Mesodermal cell (in vitro differentiated cells): ENCODE results near the gene TRIM26.

Experiments used
- H3K27ac ChIP-seq: 2 replicates; pipeline ENCODE4 v1.7.0; 2013; ENCODE audit warnings: mild to moderate bottlenecking, low read depth, low read length, moderate library complexity; ENCODE audit not compliant: severe bottlenecking
- H3K36me3 ChIP-seq: 2 replicates; pipeline ENCODE4 v1.7.1; 2013; ENCODE audit warnings: mild to moderate bottlenecking, low read length, moderate library complexity; ENCODE audit not compliant: control insufficient read depth, insufficient read depth
- H3K4me1 ChIP-seq: one replicate; pipeline ENCODE4 v1.7.1; 2013; ENCODE audit warnings: mild to moderate bottlenecking, low read length; ENCODE audit not compliant: insufficient read depth, control insufficient read depth, poor library complexity, severe bottlenecking
- H3K4me3 ChIP-seq: 2 replicates; pipeline ENCODE4 v1.7.0; 2013; ENCODE audit warnings: low read length, control low read depth, mild to moderate bottlenecking; ENCODE audit not compliant: insufficient read depth, poor library complexity, severe bottlenecking; ENCODE audit errors: extremely low read depth
- H3K9me3 ChIP-seq: 2 replicates; pipeline ENCODE4 v1.7.1; 2013; ENCODE audit warnings: mild to moderate bottlenecking, low read length, moderate library complexity; ENCODE audit not compliant: control insufficient read depth
- WGBS, 2 experiments: methylation state at CpG; one replicate each; pipeline ENCODE4 v1.1.5; 2013; ENCODE audit warnings: missing lambda C conversion rate in 2 of 2; ENCODE audit not compliant: insufficient coverage in 2 of 2; 5-methylcytosine and 5-hydroxymethylcytosine counted together

TRIM26 gene

GRCh38 chr6:30207619-30208295, 5.4 kb downstream of the TRIM26 start:
- Histone ChIP-seq H3K9me3 (no peaks in the 10 kb centered on the region), H3K36me3 (peaks cover 4% of the 10 kb centered on the region), H3K4me3 (no peak overlapping the region), H3K4me1 (peaks cover 20% of the 10 kb centered on the region), H3K27ac (no peak overlapping the region)
- WGBS, 2 experiments = 41 to 53% methylated on average over 2 of the region's 4 CpGs

DNA sequence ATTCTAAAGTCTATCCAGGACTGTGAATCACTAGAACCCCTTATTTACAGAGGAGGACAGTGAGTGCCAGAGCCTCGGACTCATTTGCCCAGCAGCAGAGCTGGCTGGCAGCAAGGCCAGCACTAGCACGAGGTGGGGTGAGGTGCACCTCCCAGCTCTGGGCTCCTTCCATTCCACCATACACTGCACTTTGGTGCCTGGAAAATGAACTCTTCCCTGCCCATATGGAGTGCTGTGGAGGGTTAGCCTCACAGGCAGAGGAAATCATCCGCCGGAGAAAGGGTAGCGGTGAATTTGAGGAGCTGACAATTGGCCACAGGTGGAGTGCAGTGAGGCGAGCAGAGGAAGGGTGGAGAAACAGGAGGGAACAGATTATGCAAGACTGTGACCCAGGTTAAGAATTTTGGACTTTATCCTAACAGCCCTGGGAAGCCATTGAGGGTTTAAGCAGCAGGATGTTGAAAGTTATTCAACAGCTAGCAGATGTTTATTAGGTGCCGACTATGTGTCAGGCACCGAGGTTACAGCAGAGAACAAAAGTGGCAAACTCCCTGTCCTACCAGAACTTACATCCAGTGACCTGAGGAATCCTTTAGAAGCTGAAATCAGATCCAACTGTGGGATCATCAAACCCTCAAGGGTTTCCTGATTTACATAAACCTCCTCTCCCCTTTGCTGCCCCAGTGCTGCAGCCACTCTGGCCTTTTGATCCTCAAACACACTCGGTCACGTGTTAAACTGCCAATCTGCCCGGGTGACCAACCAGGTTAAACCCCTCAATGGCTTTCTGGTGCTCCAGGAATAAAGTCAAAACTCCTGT, 6.2 kb downstream of the TRIM26 start:
- WGBS, 2 experiments = 54 to 56% methylated on average over 9 of the region's 11 CpGs
- H3K4me3 ChIP-seq = no peak overlapping the region
- H3K4me1 ChIP-seq = peaks cover 20% of the 10 kb centered on the region
- peaks cover 4% of the 10 kb centered on the region for H3K36me3 ChIP-seq
- no peak overlapping the region for H3K27ac ChIP-seq
- no peaks in the 10 kb centered on the region for H3K9me3 ChIP-seq

DNA sequence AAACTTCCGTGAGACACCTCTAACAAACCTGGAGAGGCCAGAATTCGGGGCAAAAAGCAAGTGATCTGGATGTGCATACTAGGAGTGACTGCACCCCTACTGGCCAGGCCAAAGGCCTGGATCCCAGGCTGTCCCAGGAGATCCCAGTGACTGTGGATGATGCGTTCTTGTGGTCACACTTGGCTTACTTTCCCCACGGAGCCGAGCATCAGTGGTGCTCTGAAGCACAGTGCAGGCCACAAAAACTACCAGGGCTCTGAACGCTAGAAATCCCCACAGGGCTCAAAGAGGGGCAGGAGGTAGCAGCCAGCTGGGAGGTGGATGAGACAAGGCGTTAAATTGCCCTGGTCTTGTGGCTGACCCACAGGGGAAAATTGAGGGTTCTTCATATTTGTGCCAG, 7.1 kb downstream of the TRIM26 start:
- H3K36me3 ChIP-seq = peaks cover 4% of the 10 kb centered on the region
- no peaks in the 10 kb centered on the region for H3K9me3 ChIP-seq
- WGBS, 2 experiments = 81 to 83% methylated on average over 7 of the region's 7 CpGs
- no peak overlapping the region for H3K4me3 ChIP-seq
- H3K27ac ChIP-seq = no peak overlapping the region
- H3K4me1 ChIP-seq = peaks cover 14% of the 10 kb centered on the region

GRCh38 chr6:30204116-30204515, 9.1 kb downstream of the TRIM26 start:
- no peaks in the 10 kb centered on the region for H3K9me3 ChIP-seq
- peaks cover 21% of the 10 kb centered on the region for H3K36me3 ChIP-seq
- H3K4me3 ChIP-seq = no peak overlapping the region
- H3K27ac ChIP-seq = no peak overlapping the region
- 100% methylated on average over 1 of the region's 1 CpG for WGBS, 2 experiments
- peaks cover 8% of the 10 kb centered on the region for H3K4me1 ChIP-seq

GRCh38 chr6:30202366-30202765, 10.8 kb downstream of the TRIM26 start:
- 60% methylated on average over 1 of the region's 4 CpGs; no CpG with 5 or more reads in 1 of the 2 experiments for WGBS, 2 experiments
- Histone ChIP-seq H3K4me1 (peaks cover 1% of the 10 kb centered on the region), H3K27ac (no peak overlapping the region), H3K9me3 (no peaks in the 10 kb centered on the region), H3K36me3 (peaks cover 30% of the 10 kb centered on the region), H3K4me3 (no peak overlapping the region)

GRCh38 chr6:30200551-30201281, 12.5 kb downstream of the TRIM26 start:
- H3K4me3 ChIP-seq = no peak overlapping the region
- H3K36me3 ChIP-seq = peaks cover 44% of the 10 kb centered on the region
- H3K27ac ChIP-seq = no peak overlapping the region
- H3K4me1 ChIP-seq = no peaks in the 10 kb centered on the region
- H3K9me3 ChIP-seq = no peaks in the 10 kb centered on the region
- 88 to 90% methylated on average over 5 of the region's 6 CpGs for WGBS, 2 experiments

DNA sequence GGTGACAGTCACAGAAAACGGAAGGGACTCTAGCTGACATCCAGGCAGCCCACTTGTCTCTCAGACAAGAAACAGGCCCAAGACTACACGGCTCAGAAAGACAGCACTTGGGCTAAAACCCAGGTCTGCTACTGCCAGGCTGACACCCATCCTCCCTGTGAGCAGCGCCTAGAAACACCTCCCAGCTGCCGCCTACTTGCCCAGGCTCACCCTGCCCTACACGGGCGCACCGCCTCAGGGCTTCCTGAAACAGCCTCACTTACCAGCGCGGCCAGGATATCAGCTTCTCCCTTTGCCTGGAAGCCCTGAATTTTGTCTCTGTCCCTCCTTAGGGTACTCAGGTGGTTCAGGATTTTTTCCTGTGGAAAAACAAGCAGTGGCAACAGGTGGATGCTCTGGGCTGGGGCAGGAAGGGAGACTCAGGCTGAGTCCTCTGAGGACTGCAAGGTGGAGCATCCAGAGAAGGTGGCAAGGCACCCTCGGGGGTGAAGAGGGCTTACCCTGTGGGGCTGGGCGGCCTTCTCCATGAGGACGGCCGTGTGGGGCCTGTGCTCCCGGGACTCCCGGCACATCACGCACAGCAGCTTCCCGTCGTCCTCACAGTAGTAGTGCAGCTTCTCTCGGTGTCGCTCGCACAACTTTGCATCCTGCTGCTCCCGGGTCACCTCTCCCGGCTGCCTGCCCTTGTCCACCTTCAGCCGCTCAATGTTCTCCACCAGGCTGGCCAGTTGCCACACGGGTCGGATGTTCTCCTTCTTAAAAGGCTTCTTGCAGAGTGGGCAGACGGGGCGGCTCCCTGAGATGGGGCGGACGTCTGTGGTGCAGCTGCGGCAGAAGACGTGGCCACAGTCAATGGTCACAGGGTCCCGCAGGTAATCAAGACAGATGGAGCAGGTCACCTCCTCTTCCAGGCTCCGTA, 14.8 kb downstream of the TRIM26 start:
- no peak overlapping the region for H3K4me3 ChIP-seq
- H3K9me3 ChIP-seq = no peaks in the 10 kb centered on the region
- H3K36me3 ChIP-seq = peaks cover 58% of the 10 kb centered on the region
- H3K4me1 ChIP-seq = no peaks in the 10 kb centered on the region
- H3K27ac ChIP-seq = no peak overlapping the region
- 93% methylated on average over 33 to 34 of the region's 34 CpGs for WGBS, 2 experiments

- Histone ChIP-seq H3K4me1 (no peaks in the 10 kb centered on the region), H3K27ac (no peak overlapping the region), H3K4me3 (no peak overlapping the region), H3K9me3 (no peaks in the 10 kb centered on the region), H3K36me3 (peaks cover 64% of the 10 kb centered on the region)
- 92 to 100% methylated on average over 5 to 7 of the region's 12 CpGs for WGBS, 2 experiments
Observed at GRCh38 chr6:30196376-30196775, 16.8 kb downstream of the TRIM26 start.

DNA sequence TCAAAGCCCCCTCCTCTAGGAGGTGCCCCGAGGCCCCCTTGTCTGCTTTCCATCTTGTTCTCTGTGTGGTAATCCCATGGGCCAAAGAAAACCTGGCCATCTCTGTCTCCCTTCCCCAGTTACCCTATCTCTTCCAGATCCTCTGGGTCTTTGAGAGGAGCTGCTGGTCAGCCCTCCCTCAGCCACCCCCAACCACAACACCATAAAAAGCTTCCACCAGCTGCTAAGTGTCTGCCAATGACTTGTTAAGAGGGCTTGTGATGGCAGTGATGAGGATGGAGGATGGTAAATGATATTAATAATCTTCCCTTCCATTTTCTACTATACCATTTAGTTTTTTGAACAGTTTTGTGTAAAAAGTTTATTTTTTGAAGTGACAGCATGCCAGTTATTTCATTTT, 17.3 kb downstream of the TRIM26 start:
- Histone ChIP-seq H3K36me3 (peaks cover 67% of the 10 kb centered on the region), H3K4me1 (no peaks in the 10 kb centered on the region), H3K4me3 (no peak overlapping the region), H3K9me3 (no peaks in the 10 kb centered on the region), H3K27ac (no peak overlapping the region)
- WGBS, 2 experiments = 88% methylated on average over 1 of the region's 1 CpG; no CpG with 5 or more reads in 1 of the 2 experiments
